Lower lobe of right lung (tissue), 2 donors: ENCODE measurements around the gene CLCA4. TPM values are rescaled to one million over a fixed set of nuclear protein-coding genes. Genes with fewer than 3 reads are reported as not detected.

ENCODE experiments used
- ATAC-seq, 2 donors: fragments of 200-7000 bp; cut with Tn5 transposase; one replicate each; pipeline ENCODE4 v1.9.1; 2020 to 2022; ENCODE audit warnings: mild to moderate bottlenecking in 2 of 2, moderate library complexity in 2 of 2
- DNase-seq: peaks from one replicate; pipeline ENCODE4 v3.0.0-alpha.2; 2020
- H3K27ac ChIP-seq: fragments of 200-600 bp; one replicate; pipeline ENCODE4 v1.8.0; 2022
- H3K27me3 ChIP-seq: fragments of 200-600 bp; one replicate; pipeline ENCODE4 v1.8.0; 2022; ENCODE audit warnings: low read depth
- H3K36me3 ChIP-seq: fragments of 200-600 bp; one replicate; pipeline ENCODE4 v1.8.0; 2022; ENCODE audit warnings: mild to moderate bottlenecking
- H3K4me1 ChIP-seq: fragments of 200-600 bp; one replicate; pipeline ENCODE4 v1.8.0; 2022
- H3K4me3 ChIP-seq: fragments of 200-600 bp; one replicate; pipeline ENCODE4 v1.8.0; 2022; ENCODE audit warnings: mild to moderate bottlenecking
- H3K9me3 ChIP-seq: fragments of 200-600 bp; one replicate; pipeline ENCODE4 v1.8.0; 2022
- intact Hi-C: fragments of 100-400 bp; cut with DNase I; formaldehyde crosslinking; loops from one replicate; pipeline ENCODE4 v1.11.0; 2022
- total RNA-seq: library from RNA; stranded (reverse); fragmentation: NEBNext Ultra II Directional; extraction: Animal tissue kit (Norgen Biotek cat#: 25700); gene quantifications from one replicate; pipeline ENCODE4 v1.2.1, GENCODE V29; 2021
- TF ChIP-seq, protein P1 (sequence below): fragments of 200-600 bp; IDR thresholded peaks from one replicate; pipeline ENCODE4 v1.8.0; 2022; ENCODE audit warnings: antibody characterized with exemption, mild to moderate bottlenecking
- donor health status: DM: no; HTN: yes; CAD: no; lungs with severe emphysema.

Gene CLCA4
- total RNA-seq, 1 donor from 2014 or later, result not detected

DNA sequence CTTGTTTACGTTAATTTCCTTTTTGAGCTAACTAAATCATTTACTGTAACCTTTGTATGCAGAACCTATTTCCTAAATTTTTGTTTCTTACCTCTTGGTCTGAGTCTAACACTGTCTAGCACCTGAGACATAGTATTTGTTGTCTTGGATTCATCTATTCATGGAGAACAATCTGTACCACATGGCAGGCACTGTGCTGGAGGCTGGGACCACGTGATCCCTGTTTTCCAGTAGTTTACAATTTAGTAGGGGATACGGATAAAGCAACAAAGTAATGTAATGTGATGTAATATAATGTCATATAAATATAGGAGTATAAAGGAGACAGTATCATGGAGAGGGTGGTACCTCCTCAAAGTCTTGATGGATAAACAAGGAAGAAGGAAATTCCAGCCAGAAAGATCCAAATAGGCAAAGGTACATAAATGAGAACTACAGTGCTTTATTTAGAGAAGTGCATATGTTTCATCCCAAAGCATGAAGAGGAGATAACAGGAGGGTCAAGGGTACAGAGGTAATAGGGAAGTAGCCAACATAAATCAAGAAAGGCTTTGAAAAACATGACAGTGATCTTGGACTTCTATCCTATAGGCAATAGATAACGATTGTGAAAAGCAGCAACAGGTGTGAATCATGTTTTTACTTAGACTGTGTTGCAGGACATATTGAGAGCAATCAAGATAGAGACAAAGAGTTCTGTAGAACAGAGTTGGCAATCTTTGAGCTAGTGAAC, 25.9 kb upstream of the CLCA4 start:
- no peaks in the 10 kb centered on the region for H3K9me3 ChIP-seq
- H3K27me3 ChIP-seq, result no peaks in the 10 kb centered on the region
- TF ChIP-seq, protein P1, sequence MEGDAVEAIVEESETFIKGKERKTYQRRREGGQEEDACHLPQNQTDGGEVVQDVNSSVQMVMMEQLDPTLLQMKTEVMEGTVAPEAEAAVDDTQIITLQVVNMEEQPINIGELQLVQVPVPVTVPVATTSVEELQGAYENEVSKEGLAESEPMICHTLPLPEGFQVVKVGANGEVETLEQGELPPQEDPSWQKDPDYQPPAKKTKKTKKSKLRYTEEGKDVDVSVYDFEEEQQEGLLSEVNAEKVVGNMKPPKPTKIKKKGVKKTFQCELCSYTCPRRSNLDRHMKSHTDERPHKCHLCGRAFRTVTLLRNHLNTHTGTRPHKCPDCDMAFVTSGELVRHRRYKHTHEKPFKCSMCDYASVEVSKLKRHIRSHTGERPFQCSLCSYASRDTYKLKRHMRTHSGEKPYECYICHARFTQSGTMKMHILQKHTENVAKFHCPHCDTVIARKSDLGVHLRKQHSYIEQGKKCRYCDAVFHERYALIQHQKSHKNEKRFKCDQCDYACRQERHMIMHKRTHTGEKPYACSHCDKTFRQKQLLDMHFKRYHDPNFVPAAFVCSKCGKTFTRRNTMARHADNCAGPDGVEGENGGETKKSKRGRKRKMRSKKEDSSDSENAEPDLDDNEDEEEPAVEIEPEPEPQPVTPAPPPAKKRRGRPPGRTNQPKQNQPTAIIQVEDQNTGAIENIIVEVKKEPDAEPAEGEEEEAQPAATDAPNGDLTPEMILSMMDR, result no peak
- DNase-seq (no peak), ATAC-seq (no peak)
- H3K4me3 ChIP-seq, result no peak overlapping the region
- no peak overlapping the region for H3K27ac ChIP-seq
- intact Hi-C loops, result no loop called here
- no peaks in the 10 kb centered on the region for H3K36me3 ChIP-seq
- H3K4me1 ChIP-seq, result peaks cover 6% of the 10 kb centered on the region

DNA sequence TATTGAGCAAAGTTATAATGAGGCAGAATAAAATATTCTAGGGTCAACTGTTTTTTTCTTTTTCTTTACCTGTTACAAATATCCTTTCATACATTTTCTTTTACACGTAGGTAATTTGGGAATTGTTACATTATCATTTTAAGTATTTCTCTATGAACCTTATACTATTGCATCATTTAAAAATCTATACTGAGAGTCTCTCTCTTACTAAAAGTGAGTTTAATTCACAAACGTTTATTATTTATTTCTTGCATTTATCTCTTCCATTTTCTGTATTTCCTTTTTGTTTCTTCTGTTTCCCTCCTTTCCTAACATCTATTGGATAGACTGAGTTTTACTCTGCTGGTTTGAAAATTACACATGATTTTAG, 25.4 kb upstream of the CLCA4 start:
- Histone ChIP-seq H3K27ac (no peak overlapping the region), H3K27me3 (no peaks in the 10 kb centered on the region), H3K4me1 (peaks cover 6% of the 10 kb centered on the region), H3K36me3 (no peaks in the 10 kb centered on the region), H3K4me3 (no peak overlapping the region), H3K9me3 (no peaks in the 10 kb centered on the region)
- no peak for ATAC-seq
- DNase-seq, result no peak
- TF ChIP-seq, protein P1, result no peak
- intact Hi-C loops, result no loop called here

DNA sequence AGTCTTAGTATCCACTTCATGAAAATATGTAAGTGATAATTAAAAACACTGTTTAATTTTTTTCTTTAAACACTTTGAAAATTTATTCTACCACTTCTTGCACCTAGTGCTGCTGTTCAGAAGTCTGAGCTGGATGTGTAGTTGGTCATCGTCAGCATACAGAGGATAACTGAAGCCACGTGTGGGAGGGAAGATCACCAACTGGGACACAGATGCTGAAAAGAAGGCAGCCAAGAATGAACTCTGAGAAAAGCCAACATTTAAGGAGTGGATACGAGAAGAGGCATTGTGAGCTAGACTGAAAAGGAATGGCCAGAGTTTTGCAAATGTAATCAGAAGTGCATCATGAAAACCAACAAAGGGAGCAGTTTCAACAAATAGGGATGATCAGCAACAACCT, 24.6 kb upstream of the CLCA4 start:
- TF ChIP-seq, protein P1, result no peak
- intact Hi-C loops, result no loop called here
- no peaks in the 10 kb centered on the region for H3K36me3 ChIP-seq
- H3K27me3 ChIP-seq, result no peaks in the 10 kb centered on the region
- DNase-seq (no peak), ATAC-seq (no peak)
- no peak overlapping the region for H3K27ac ChIP-seq
- H3K4me1 ChIP-seq, result peaks cover 6% of the 10 kb centered on the region
- H3K4me3 ChIP-seq, result no peak overlapping the region
- H3K9me3 ChIP-seq, result no peaks in the 10 kb centered on the region

DNA sequence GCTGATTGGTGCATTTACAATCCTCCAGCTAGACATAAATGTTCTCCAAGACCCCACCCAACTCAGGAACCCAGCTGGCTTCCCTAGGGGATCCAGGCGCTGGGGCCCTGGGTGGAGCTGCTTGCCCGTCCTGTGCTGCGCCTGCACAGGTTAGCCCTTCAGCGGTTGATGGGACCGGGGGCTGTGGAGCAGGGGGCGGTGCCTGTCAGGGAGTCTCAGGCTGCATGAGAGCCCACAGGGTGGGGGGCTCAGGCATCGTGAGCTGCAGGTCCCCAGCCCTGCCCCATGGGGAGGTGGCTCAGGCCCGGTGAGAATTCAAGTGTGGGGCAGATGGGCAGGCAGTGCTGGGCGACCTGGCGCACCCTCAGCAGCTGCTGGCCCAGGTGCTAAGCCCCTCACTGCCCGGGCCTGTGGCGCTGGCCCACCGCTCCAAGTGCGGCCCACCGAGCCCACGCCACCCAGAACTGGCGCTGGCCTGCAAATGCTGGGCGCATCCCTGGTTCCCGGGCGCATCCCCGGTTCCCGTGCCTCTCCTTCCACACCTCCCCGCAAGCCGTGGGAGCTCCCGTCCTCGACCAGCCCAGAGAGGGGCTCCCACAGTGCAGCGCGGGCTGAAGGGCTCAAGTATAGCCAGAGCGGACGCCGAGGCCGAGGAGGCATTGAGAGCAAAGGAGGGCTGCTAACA, 23.1 kb upstream of the CLCA4 start:
- TF ChIP-seq, protein P1, result no peak
- no peaks in the 10 kb centered on the region for H3K9me3 ChIP-seq
- intact Hi-C loops, result no loop called here
- no peak for DNase-seq
- no peaks in the 10 kb centered on the region for H3K27me3 ChIP-seq
- H3K4me1 ChIP-seq, result no peaks in the 10 kb centered on the region
- H3K4me3 ChIP-seq, result no peak overlapping the region
- ATAC-seq, result peak in 1 of 2 donors; percentile 32
- no peaks in the 10 kb centered on the region for H3K36me3 ChIP-seq
- no peak overlapping the region for H3K27ac ChIP-seq

DNA sequence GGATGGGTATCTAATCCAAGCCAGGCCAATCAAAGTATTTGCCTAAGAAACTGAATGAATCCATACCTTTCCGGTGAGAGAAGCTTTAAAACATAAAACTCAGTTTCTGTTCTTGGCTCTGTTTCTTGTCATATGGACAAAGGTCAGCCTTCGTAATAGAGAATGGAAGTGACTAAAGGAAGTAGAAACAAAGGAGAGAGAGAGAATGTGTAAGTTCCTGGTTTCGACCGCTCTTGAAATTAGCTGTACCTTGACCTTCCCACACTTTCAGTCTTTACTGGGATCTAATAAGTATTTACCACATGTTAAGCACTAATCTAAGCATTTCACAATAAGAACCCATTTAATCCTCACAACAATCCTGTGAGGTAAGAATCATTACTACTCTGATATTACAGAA, 19.6 kb upstream of the CLCA4 start:
- Histone ChIP-seq H3K36me3 (no peaks in the 10 kb centered on the region), H3K9me3 (no peaks in the 10 kb centered on the region), H3K27ac (no peak overlapping the region), H3K27me3 (no peaks in the 10 kb centered on the region), H3K4me1 (no peaks in the 10 kb centered on the region), H3K4me3 (no peak overlapping the region)
- DNase-seq, result no peak
- no peak for ATAC-seq
- intact Hi-C loops, result no loop called here
- TF ChIP-seq, protein P1, result no peak
